GM10847 (cell line): ENCODE measurements around the gene LDLRAD2.

Experiments used
- POLR2A ChIP-seq: IDR thresholded peaks from 2 replicates; pipeline ENCODE4 v1.6.1; 2011; ENCODE audit not compliant: insufficient read length; ENCODE audit errors: extremely low read depth

Gene LDLRAD2

DNA sequence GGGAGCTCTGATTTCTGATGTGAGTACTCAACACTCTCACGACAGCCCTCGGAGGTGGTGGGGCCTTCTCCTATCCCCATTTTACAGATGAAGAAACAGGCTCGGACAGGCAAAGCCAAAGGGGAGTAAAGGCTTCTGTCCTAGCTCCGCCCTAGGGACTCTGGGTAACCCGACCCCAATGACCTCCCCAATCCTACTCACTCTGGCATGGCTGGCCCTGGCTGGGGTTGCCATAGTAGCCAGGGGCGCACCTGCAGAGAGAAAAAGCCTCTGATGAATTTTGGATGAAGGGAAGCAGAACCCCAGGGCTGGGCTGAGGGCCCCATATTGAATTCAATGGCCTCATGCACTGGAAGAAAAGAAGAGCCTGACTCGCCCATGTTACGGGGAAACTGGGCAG is 61.1 kb downstream of the LDLRAD2 start:
- TF ChIP-seq POLR2A = no peak

GRCh38 chr1:21873761-21874160 is 61.7 kb downstream of the LDLRAD2 start:
- TF ChIP-seq POLR2A = no peak

GRCh38 chr1:21874328-21874727 is 62.3 kb downstream of the LDLRAD2 start:
- no peak for TF ChIP-seq POLR2A
